ENCODE results near the gene CATSPER3. TPM values are rescaled to one million over a fixed set of nuclear protein-coding genes. Genes with fewer than 3 reads are reported as not detected.
"Not testable (repeated sequence)": the region's sequence is repeated elsewhere in the genome, so short reads cannot be mapped to it uniquely, and the experiment has no call there.

Gene CATSPER3
- polyA plus RNA-seq, 2 of the 4 experiments (the other 2 are of a cell fraction), result 0.41 to 0.74 TPM

DNA sequence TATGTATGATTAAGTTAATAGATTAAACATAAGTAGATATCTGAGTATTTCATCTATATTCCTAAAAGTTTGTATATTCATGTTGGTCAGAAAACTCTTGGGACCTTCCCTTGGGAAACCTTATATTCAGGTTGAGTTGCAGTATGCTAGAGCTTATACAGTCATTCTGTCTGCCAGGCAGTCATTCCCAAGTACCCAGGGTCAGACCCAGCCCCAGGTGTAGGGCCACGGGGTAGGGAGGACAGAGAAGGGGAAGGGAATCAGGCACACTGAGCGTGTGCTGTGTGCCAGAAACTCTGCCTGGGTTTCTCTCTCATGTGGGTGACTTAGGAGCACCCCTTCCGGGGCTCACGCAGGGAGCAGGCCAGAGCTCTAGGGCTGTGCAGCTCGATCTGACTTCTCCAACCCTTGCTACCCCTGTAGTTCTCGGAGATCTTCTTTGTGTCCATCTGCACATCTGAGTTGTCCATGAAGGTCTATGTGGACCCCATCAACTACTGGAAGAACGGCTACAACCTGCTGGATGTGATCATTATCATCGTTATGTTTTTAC, 28.2 kb downstream of the CATSPER3 start:
- TF ChIP-seq HDAC2 (IDR thresholded peaks at IDR 0.05) (no peak), HOXA7 (CRISPR knock-in tag; IDR thresholded peaks at IDR 0.05) (no peak), KDM5A (IDR thresholded peaks at IDR 0.05) (no peak), EHF (CRISPR knock-in tag; IDR thresholded peaks at IDR 0.05) (no peak), ZFP36 (IDR thresholded peaks at IDR 0.05; ENCODE audit: borderline replicate concordance, partially characterized antibody) (no peak), RCOR1 (IDR thresholded peaks at IDR 0.05; ENCODE audit: low read depth, low read length) (no peak), NFE2L2 (conservative IDR thresholded peaks at IDR 0.05; ENCODE audit: low read length) (no peak), TP53 (CRISPR knock-in tag; IDR thresholded peaks at IDR 0.05) (no peak), RFX5 (IDR thresholded peaks at IDR 0.05) (no peak), MAFK (IDR thresholded peaks at IDR 0.05; ENCODE audit: partially characterized antibody) (no peak), POLR2A (IDR thresholded peaks at IDR 0.05; ENCODE audit: low read length) (no peak), FOSB (CRISPR knock-in tag; IDR thresholded peaks at IDR 0.05) (no peak)
- TF ChIP-seq, protein P1, sequence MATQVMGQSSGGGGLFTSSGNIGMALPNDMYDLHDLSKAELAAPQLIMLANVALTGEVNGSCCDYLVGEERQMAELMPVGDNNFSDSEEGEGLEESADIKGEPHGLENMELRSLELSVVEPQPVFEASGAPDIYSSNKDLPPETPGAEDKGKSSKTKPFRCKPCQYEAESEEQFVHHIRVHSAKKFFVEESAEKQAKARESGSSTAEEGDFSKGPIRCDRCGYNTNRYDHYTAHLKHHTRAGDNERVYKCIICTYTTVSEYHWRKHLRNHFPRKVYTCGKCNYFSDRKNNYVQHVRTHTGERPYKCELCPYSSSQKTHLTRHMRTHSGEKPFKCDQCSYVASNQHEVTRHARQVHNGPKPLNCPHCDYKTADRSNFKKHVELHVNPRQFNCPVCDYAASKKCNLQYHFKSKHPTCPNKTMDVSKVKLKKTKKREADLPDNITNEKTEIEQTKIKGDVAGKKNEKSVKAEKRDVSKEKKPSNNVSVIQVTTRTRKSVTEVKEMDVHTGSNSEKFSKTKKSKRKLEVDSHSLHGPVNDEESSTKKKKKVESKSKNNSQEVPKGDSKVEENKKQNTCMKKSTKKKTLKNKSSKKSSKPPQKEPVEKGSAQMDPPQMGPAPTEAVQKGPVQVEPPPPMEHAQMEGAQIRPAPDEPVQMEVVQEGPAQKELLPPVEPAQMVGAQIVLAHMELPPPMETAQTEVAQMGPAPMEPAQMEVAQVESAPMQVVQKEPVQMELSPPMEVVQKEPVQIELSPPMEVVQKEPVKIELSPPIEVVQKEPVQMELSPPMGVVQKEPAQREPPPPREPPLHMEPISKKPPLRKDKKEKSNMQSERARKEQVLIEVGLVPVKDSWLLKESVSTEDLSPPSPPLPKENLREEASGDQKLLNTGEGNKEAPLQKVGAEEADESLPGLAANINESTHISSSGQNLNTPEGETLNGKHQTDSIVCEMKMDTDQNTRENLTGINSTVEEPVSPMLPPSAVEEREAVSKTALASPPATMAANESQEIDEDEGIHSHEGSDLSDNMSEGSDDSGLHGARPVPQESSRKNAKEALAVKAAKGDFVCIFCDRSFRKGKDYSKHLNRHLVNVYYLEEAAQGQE (IDR thresholded peaks at IDR 0.05), result no peak
- TF ChIP-seq, protein P2, sequence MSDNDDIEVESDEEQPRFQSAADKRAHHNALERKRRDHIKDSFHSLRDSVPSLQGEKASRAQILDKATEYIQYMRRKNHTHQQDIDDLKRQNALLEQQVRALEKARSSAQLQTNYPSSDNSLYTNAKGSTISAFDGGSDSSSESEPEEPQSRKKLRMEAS (IDR thresholded peaks at IDR 0.05), result no peak
- TF ChIP-seq, protein P3, sequence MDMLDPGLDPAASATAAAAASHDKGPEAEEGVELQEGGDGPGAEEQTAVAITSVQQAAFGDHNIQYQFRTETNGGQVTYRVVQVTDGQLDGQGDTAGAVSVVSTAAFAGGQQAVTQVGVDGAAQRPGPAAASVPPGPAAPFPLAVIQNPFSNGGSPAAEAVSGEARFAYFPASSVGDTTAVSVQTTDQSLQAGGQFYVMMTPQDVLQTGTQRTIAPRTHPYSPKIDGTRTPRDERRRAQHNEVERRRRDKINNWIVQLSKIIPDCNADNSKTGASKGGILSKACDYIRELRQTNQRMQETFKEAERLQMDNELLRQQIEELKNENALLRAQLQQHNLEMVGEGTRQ (IDR thresholded peaks at IDR 0.05), result no peak
- DNase-seq (ENCODE audit: low read depth in 1 of 2, low spot score in 1 of 2), result no peak
- FAIRE-seq, result no peak
- Histone ChIP-seq H3K4me1 (no peaks in the 10 kb centered on the region), H3K4me2 (no peak overlapping the region), H3K27ac (no peak overlapping the region), H3K9me3 (no peaks in the 10 kb centered on the region), H3K4me3 (no peak overlapping the region)
- 78% methylated on average over 8 of the region's 8 CpGs for WGBS (ENCODE audit: missing lambda C conversion rate)
- ChIA-PET POLR2A (interaction anchor here (0.6 kb wide), 1 partner anchor 122 kb away, joined by 4 read pairs; the partner anchor contains the start of gene TXNDC15), CTCF (interaction anchor here (1.2 kb wide), 1 partner anchor 12 kb away, joined by 3 read pairs; no protein-coding TSS in a partner anchor)
- peak in 1 of 2 experiments; percentile 27; a peak in 2 of 6 replicates for ATAC-seq

DNA sequence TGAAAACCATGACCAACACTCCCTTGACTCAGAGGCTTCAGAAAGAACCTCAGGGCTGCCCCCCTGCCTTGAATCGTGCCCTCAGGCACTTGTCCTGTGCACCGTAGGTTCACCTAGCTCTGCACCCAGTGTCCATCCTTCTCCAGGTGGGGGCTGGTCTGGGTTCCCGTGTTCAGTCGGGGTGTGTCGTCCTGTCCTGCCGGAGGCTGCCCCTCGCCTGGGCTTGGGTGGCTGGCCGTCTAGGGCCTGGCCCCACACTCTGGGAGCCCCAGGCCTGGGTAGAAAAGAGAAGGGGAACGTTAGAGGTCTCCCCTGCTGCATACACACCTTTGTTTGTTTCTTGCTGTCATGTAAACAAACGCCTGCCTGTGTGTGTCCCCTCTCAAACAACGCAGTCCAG, 29.3 kb downstream of the CATSPER3 start:
- CTCF ChIA-PET, result interaction anchor here (1.2 kb wide), 1 partner anchor 11 kb away, joined by 3 read pairs; no protein-coding TSS in a partner anchor
- no peaks in the 10 kb centered on the region for H3K4me1 ChIP-seq
- H3K4me2 ChIP-seq, result no peak overlapping the region
- no peak for FAIRE-seq
- no peaks in the 10 kb centered on the region for H3K9me3 ChIP-seq
- no peak for DNase-seq (ENCODE audit: low read depth in 1 of 2, low spot score in 1 of 2)
- POLR2A ChIA-PET, result interaction anchor here (0.6 kb wide), 1 partner anchor 11 kb away, joined by 4 read pairs; no protein-coding TSS in a partner anchor
- WGBS (ENCODE audit: missing lambda C conversion rate), result 65% methylated on average over 10 of the region's 11 CpGs
- no peak overlapping the region for H3K4me3 ChIP-seq
- no peak for ATAC-seq
- H3K27ac ChIP-seq, result no peak overlapping the region
- TF ChIP-seq POLR2A (IDR thresholded peaks at IDR 0.05; ENCODE audit: low read length) (no peak), CHD2 (IDR thresholded peaks at IDR 0.05; ENCODE audit: low read length, partially characterized antibody) (no peak), CHD4 (IDR thresholded peaks at IDR 0.05; ENCODE audit: borderline replicate concordance) (no peak), ZFP36 (IDR thresholded peaks at IDR 0.05; ENCODE audit: borderline replicate concordance, partially characterized antibody) (no peak), RAD21 (conservative IDR thresholded peaks at IDR 0.05 in 1 of 2, IDR thresholded peaks at IDR 0.05 in 1 of 2) (no peak)
- TF ChIP-seq, protein P4, sequence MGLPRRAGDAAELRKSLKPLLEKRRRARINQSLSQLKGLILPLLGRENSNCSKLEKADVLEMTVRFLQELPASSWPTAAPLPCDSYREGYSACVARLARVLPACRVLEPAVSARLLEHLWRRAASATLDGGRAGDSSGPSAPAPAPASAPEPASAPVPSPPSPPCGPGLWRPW (IDR thresholded peaks at IDR 0.05), result no peak
- TF ChIP-seq, protein P5, sequence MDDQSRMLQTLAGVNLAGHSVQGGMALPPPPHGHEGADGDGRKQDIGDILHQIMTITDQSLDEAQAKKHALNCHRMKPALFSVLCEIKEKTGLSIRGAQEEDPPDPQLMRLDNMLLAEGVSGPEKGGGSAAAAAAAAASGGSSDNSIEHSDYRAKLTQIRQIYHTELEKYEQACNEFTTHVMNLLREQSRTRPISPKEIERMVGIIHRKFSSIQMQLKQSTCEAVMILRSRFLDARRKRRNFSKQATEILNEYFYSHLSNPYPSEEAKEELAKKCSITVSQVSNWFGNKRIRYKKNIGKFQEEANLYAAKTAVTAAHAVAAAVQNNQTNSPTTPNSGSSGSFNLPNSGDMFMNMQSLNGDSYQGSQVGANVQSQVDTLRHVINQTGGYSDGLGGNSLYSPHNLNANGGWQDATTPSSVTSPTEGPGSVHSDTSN (IDR thresholded peaks at IDR 0.05), result no peak

DNA sequence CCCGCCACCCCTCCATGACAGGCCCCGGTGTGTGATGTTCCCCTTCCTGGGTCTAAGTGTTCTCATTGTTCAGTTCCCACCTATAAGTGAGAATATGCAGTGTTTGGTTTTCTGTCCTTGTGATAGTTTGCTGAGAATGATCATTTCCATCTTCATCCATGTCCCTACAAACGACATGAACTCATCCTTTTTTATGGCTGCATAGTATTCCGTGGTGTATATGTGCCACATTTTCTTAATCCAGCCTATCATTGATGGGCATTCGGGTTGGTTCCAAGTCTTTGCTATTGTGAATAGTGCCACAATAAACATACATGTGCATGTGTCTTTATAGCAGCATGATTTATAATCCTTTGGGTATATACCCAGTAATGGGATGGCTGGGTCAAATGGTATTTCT, 30.4 kb downstream of the CATSPER3 start:
- ATAC-seq; FAIRE-seq; H3K4me3 ChIP-seq; CTCF ChIA-PET; POLR2A ChIA-PET; H3K4me2 ChIP-seq; H3K9me3 ChIP-seq; H3K27ac ChIP-seq; H3K4me1 ChIP-seq; DNase-seq (ENCODE audit: low read depth in 1 of 2, low spot score in 1 of 2): not testable (repeated sequence)
- 77% methylated on average over 5 of the region's 5 CpGs for WGBS (ENCODE audit: missing lambda C conversion rate)
